SK-N-SH treated with all-trans-retinoic acid at 6 μM for 48 hours (cell line): ENCODE results near the gene CD3G.

ENCODE experiments used
- ATAC-seq: fragments of 200-7000 bp; cut with Tn5 transposase; 3 replicates; pipeline ENCODE4 v1.9.1; 2020; ENCODE audit warnings: mild to moderate bottlenecking, moderate library complexity
- ARNTL ChIP-seq: fragments of 450-650 bp; formaldehyde crosslinking; IDR thresholded peaks from 2 replicates; pipeline ENCODE4 v1.5.0; 2020; ENCODE audit warnings: low read depth, mild to moderate bottlenecking, moderate library complexity, borderline replicate concordance
- BACH2 ChIP-seq: fragments of 250-450 bp; sonication (Bioruptor Pico); IDR thresholded peaks from 2 replicates; pipeline ENCODE4 v1.9.0; 2021; ENCODE audit warnings: mild to moderate bottlenecking, borderline replicate concordance
- CREB5 ChIP-seq: fragments of 250-450 bp; sonication (Bioruptor Pico); IDR thresholded peaks from 2 replicates; pipeline ENCODE4 v1.5.1; 2020; ENCODE audit warnings: low read depth, mild to moderate bottlenecking, moderate library complexity
- CSDC2 ChIP-seq: fragments of 250-450 bp; sonication (Bioruptor Pico); IDR thresholded peaks from 2 replicates; pipeline ENCODE4 v1.5.0; 2020; ENCODE audit warnings: mild to moderate bottlenecking, moderate library complexity
- CSRNP3 ChIP-seq: fragments of 250-450 bp; sonication (Bioruptor Pico); IDR thresholded peaks from 2 replicates; pipeline ENCODE4 v1.5.1; 2021; ENCODE audit warnings: mild to moderate bottlenecking, moderate library complexity
- ESRRG ChIP-seq: fragments of 250-450 bp; sonication (Bioruptor Pico); IDR thresholded peaks from 2 replicates; pipeline ENCODE4 v1.6.1; 2021; ENCODE audit warnings: mild to moderate bottlenecking
- GLIS3 ChIP-seq: fragments of 250-450 bp; sonication (Bioruptor Pico); IDR thresholded peaks from 2 replicates; pipeline ENCODE4 v1.5.0; 2020; ENCODE audit warnings: mild to moderate bottlenecking, moderate library complexity
- ISL1 ChIP-seq: fragments of 250-450 bp; sonication (Bioruptor Pico); IDR thresholded peaks from 2 replicates; pipeline ENCODE4 v2.1.2; 2022; ENCODE audit warnings: mild to moderate bottlenecking, moderate library complexity
- OSR1 ChIP-seq: fragments of 250-450 bp; sonication (Bioruptor Pico); IDR thresholded peaks from 2 replicates; pipeline ENCODE4 v1.8.0; 2022; ENCODE audit warnings: moderate library complexity, mild to moderate bottlenecking, inconsistent platforms
- PATZ1 ChIP-seq: fragments of 250-450 bp; sonication (Bioruptor Pico); IDR thresholded peaks from 2 replicates; pipeline ENCODE4 v1.8.0; 2020; ENCODE audit warnings: mild to moderate bottlenecking, moderate library complexity, borderline replicate concordance
- POU6F1 ChIP-seq: fragments of 250-450 bp; sonication (Bioruptor Pico); IDR thresholded peaks from 2 replicates; pipeline ENCODE4 v1.8.0; 2021; ENCODE audit warnings: low read depth, mild to moderate bottlenecking, moderate library complexity, borderline replicate concordance
- RARB ChIP-seq: fragments of 250-450 bp; sonication (Bioruptor Pico); IDR thresholded peaks from 2 replicates; pipeline ENCODE4 v1.8.0; 2021; ENCODE audit warnings: mild to moderate bottlenecking, moderate library complexity
- SNAI2 ChIP-seq: fragments of 250-450 bp; sonication (Bioruptor Pico); IDR thresholded peaks from 2 replicates; pipeline ENCODE4 v1.5.0; 2020; ENCODE audit warnings: mild to moderate bottlenecking, moderate library complexity
- TOX ChIP-seq: fragments of 250-450 bp; sonication (Bioruptor Pico); IDR thresholded peaks from 2 replicates; pipeline ENCODE4 v1.8.0; 2021; ENCODE audit warnings: mild to moderate bottlenecking, moderate library complexity, borderline replicate concordance
- TSHZ2 ChIP-seq: fragments of 250-450 bp; sonication (Bioruptor Pico); IDR thresholded peaks from 2 replicates; pipeline ENCODE4 v1.5.0; 2020; ENCODE audit warnings: mild to moderate bottlenecking, moderate library complexity
- ZC3H10 ChIP-seq: fragments of 250-450 bp; sonication (Bioruptor Pico); IDR thresholded peaks from 2 replicates; pipeline ENCODE4 v1.5.1; 2021; ENCODE audit warnings: mild to moderate bottlenecking, moderate library complexity
- ZFP3 ChIP-seq: fragments of 250-450 bp; sonication (Bioruptor Pico); IDR thresholded peaks from 2 replicates; pipeline ENCODE4 v1.5.0; 2020; ENCODE audit warnings: mild to moderate bottlenecking, moderate library complexity
- ZFP30 ChIP-seq: fragments of 450-650 bp; formaldehyde crosslinking; IDR thresholded peaks from 2 replicates; pipeline ENCODE4 v1.5.0; 2022; ENCODE audit warnings: mild to moderate bottlenecking, moderate library complexity
- ZNF565 ChIP-seq: fragments of 450-650 bp; formaldehyde crosslinking; conservative IDR thresholded peaks from 2 replicates; pipeline ENCODE4 v1.5.0; 2020; ENCODE audit warnings: low read depth, mild to moderate bottlenecking, moderate library complexity
- ZNF70 ChIP-seq: fragments of 450-650 bp; formaldehyde crosslinking; IDR thresholded peaks from 2 replicates; pipeline ENCODE4 v1.5.0; 2020; ENCODE audit warnings: mild to moderate bottlenecking, moderate library complexity
- ZNF8 ChIP-seq: fragments of 450-650 bp; formaldehyde crosslinking; IDR thresholded peaks from 2 replicates; pipeline ENCODE4 v1.5.0; 2020; ENCODE audit warnings: mild to moderate bottlenecking, moderate library complexity

Gene CD3G

GRCh38 chr11:118343981-118344515, at the start of gene CD3G:
Gene CD3G (plus strand): TSS chr11:118344344. CDS start chr11:118344424, 80 bp downstream.
- TF ChIP-seq CREB5 (CRISPR knock-in tag) (no peak), OSR1 (no peak), ZNF8 (CRISPR knock-in tag) (no peak), ARNTL (CRISPR knock-in tag) (no peak), TOX (CRISPR knock-in tag) (no peak), ZFP30 (CRISPR knock-in tag) (no peak), TSHZ2 (CRISPR knock-in tag) (no peak), ZNF565 (CRISPR knock-in tag) (no peak), SNAI2 (no peak), ZNF70 (CRISPR knock-in tag) (no peak), CSDC2 (CRISPR knock-in tag) (no peak), CSRNP3 (CRISPR knock-in tag) (no peak), ISL1 (CRISPR knock-in tag) (no peak), ESRRG (CRISPR knock-in tag) (no peak), GLIS3 (CRISPR knock-in tag) (no peak), ZC3H10 (no peak), ZFP3 (CRISPR knock-in tag) (no peak), PATZ1 (no peak), POU6F1 (CRISPR knock-in tag) (no peak)
- TF ChIP-seq, all 23 proteins: peak for 0
- no peak for ATAC-seq

GRCh38 chr11:118295199-118295598, 48.9 kb upstream of the CD3G start:
- no peak for TF ChIP-seq ZNF70 (CRISPR knock-in tag)
- no peak for TF ChIP-seq GLIS3 (CRISPR knock-in tag)
- TF ChIP-seq ESRRG (CRISPR knock-in tag) = no peak
- no peak for TF ChIP-seq CSRNP3 (CRISPR knock-in tag)
- TF ChIP-seq CSDC2 (CRISPR knock-in tag) = no peak
- TF ChIP-seq OSR1 = no peak
- no peak for TF ChIP-seq ISL1 (CRISPR knock-in tag)
- TF ChIP-seq SNAI2 = no peak
- TF ChIP-seq TOX (CRISPR knock-in tag) = no peak
- TF ChIP-seq RARB (CRISPR knock-in tag) = no peak
- TF ChIP-seq BACH2 (CRISPR knock-in tag) = no peak
- TF ChIP-seq ZNF8 (CRISPR knock-in tag) = no peak
- no peak for TF ChIP-seq ZFP3 (CRISPR knock-in tag)
- no peak for TF ChIP-seq ZFP30 (CRISPR knock-in tag)
- no peak for TF ChIP-seq TSHZ2 (CRISPR knock-in tag)
- ATAC-seq = no peak
